HL-60 (cell line): ENCODE measurements around the gene ARL10.
A peak's percentile ranks its signal among the peaks of the same experiment; 100 is the strongest.

Experiments
- DNase-seq, 2 experiments: peaks; one replicate each; pipeline ENCODE4 v3.0.0-alpha.2; 2010 to 2020; ENCODE audit warnings: low read depth in 1 of 2, low spot score in 1 of 2
- H3K27ac ChIP-seq: fragments of 250-450 bp; sonication (Bioruptor Pico); replicated peaks from 2 replicates; pipeline ENCODE4 v1.5.1; 2020; ENCODE audit warnings: mild to moderate bottlenecking, moderate library complexity
- H3K27me3 ChIP-seq: fragments of 250-450 bp; sonication (Bioruptor Pico); 2 replicates; pipeline ENCODE4 v1.5.1; 2021; ENCODE audit warnings: mild to moderate bottlenecking, moderate library complexity; ENCODE audit not compliant: insufficient read depth, poor library complexity, severe bottlenecking
- H3K4me3 ChIP-seq: replicated peaks from 2 replicates; pipeline ENCODE4 v1.5.1; 2011; ENCODE audit warnings: mild to moderate bottlenecking, control low read depth, low read length; ENCODE audit not compliant: insufficient read depth
- GABPA ChIP-seq: IDR thresholded peaks from 2 replicates; pipeline ENCODE4 v1.6.1; 2012; ENCODE audit warnings: low read depth
- POLR2AphosphoS5 ChIP-seq: IDR thresholded peaks from 2 replicates; pipeline ENCODE4 v1.6.1; 2012; ENCODE audit warnings: low read depth
- SPI1 ChIP-seq: IDR thresholded peaks from 2 replicates; pipeline ENCODE4 v1.6.1; 2012; ENCODE audit warnings: low read depth, mild to moderate bottlenecking, borderline replicate concordance
- TF ChIP-seq, protein P1 (sequence below): IDR thresholded peaks from one replicate; pipeline ENCODE4 v1.5.1; 2011; ENCODE audit warnings: low read length, control low read depth, inconsistent platforms; ENCODE audit not compliant: insufficient read depth
- TF ChIP-seq, protein P2 (sequence below): IDR thresholded peaks from 2 replicates; pipeline ENCODE4 v1.6.1; 2012; ENCODE audit warnings: low read depth; ENCODE audit not compliant: insufficient replicate concordance

ARL10 gene

DNA sequence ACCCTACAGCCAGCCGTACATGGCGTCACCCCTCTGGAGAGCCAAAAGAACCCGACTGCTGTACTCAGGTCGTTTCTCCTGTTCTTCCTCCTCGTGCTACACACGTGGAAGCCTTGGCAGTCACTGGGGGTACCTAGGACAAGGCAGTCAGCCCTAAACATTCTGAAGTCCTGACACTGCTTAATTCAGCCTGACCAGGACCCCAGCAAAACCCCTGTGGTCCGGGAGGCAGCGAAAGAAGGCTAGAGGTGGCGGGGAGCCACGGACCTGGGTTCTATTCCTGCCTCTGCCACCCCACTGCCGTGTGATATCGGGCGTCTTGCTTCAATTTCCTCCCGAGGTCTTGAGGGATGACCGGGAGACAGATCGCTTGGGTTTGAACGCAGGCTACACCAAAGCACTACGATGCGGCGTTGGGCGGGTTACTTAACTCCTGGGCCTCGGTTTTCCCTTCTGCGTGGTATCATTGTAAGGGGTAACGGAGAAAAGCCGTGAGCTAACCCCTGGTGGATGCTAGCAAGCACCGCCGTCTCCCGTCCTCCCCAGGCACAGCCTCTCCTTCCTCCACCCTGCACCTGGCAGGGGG, 429 bp upstream of the ARL10 start:
- Histone ChIP-seq H3K27me3 (peaks cover 12% of the 10 kb centered on the region), H3K4me3 (peak overlapping the region; percentile 49), H3K27ac (no peak overlapping the region)
- DNase-seq, result no peak
- TF ChIP-seq, protein P1, sequence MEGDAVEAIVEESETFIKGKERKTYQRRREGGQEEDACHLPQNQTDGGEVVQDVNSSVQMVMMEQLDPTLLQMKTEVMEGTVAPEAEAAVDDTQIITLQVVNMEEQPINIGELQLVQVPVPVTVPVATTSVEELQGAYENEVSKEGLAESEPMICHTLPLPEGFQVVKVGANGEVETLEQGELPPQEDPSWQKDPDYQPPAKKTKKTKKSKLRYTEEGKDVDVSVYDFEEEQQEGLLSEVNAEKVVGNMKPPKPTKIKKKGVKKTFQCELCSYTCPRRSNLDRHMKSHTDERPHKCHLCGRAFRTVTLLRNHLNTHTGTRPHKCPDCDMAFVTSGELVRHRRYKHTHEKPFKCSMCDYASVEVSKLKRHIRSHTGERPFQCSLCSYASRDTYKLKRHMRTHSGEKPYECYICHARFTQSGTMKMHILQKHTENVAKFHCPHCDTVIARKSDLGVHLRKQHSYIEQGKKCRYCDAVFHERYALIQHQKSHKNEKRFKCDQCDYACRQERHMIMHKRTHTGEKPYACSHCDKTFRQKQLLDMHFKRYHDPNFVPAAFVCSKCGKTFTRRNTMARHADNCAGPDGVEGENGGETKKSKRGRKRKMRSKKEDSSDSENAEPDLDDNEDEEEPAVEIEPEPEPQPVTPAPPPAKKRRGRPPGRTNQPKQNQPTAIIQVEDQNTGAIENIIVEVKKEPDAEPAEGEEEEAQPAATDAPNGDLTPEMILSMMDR, result no peak
- no peak for TF ChIP-seq GABPA
- TF ChIP-seq, protein P2, sequence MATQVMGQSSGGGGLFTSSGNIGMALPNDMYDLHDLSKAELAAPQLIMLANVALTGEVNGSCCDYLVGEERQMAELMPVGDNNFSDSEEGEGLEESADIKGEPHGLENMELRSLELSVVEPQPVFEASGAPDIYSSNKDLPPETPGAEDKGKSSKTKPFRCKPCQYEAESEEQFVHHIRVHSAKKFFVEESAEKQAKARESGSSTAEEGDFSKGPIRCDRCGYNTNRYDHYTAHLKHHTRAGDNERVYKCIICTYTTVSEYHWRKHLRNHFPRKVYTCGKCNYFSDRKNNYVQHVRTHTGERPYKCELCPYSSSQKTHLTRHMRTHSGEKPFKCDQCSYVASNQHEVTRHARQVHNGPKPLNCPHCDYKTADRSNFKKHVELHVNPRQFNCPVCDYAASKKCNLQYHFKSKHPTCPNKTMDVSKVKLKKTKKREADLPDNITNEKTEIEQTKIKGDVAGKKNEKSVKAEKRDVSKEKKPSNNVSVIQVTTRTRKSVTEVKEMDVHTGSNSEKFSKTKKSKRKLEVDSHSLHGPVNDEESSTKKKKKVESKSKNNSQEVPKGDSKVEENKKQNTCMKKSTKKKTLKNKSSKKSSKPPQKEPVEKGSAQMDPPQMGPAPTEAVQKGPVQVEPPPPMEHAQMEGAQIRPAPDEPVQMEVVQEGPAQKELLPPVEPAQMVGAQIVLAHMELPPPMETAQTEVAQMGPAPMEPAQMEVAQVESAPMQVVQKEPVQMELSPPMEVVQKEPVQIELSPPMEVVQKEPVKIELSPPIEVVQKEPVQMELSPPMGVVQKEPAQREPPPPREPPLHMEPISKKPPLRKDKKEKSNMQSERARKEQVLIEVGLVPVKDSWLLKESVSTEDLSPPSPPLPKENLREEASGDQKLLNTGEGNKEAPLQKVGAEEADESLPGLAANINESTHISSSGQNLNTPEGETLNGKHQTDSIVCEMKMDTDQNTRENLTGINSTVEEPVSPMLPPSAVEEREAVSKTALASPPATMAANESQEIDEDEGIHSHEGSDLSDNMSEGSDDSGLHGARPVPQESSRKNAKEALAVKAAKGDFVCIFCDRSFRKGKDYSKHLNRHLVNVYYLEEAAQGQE, result no peak
- TF ChIP-seq POLR2AphosphoS5, result no peak
- TF ChIP-seq SPI1, result no peak

DNA sequence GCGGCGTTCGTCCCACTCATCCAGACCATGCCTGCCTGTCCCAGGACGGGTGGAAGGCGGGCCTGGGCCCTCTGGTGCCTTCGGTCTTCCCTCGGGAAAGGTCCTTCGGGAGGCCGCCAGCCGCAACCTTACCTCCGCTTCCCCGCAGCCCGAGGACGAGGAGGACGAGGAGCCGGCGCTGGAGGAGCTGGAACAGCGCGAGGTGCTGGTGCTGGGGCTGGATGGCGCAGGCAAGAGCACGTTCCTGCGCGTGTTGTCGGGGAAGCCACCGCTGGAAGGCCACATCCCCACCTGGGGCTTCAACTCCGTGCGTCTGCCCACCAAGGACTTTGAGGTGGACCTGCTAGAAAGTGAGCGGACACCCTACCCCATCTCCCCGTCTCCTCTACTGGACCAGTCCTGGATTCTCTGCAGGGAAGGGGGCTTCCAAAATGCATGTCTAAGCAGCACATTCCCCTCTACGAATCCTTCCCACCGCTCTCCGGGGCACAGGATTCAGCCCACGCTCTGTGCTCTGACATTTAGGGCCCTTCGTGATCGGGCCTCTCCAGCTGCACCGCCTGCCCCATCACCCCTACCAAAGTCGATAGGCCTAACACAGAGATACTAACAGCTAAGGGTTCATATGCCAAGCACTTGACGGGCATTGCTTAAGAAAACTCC, 1.1 kb downstream of the ARL10 start:
- no peak for DNase-seq
- TF ChIP-seq, protein P1, result no peak
- TF ChIP-seq, protein P2, result no peak
- TF ChIP-seq POLR2AphosphoS5 (no peak), SPI1 (no peak), GABPA (no peak)
- H3K27ac ChIP-seq, result no peak overlapping the region
- no peak overlapping the region for H3K4me3 ChIP-seq
- H3K27me3 ChIP-seq, result peaks cover 12% of the 10 kb centered on the region

DNA sequence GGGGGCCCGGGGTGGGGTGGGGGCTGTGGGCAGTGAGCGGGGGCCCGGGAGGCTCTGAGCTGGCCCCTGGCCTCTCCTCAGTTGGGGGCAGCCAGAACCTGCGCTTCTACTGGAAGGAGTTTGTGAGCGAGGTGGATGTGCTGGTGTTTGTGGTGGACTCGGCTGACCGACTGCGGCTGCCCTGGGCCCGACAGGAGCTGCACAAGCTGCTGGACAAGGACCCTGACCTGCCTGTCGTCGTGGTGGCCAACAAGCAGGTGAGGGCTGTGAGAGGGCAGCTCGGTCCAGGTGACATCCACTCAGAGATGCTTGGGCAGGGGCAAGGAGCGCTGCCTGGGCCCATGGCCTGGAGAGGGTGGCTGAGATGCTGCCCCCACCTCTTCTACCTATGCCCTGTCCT, 3.4 kb downstream of the ARL10 start:
- H3K27ac ChIP-seq, result no peak overlapping the region
- TF ChIP-seq POLR2AphosphoS5 (no peak), GABPA (no peak), SPI1 (no peak)
- TF ChIP-seq, protein P1, result no peak
- TF ChIP-seq, protein P2, result no peak

More for the DNA sequence above, 3.4 kb downstream of the ARL10 start:
- Histone ChIP-seq H3K4me3 (no peak overlapping the region), H3K27me3 (peaks cover 12% of the 10 kb centered on the region)
- DNase-seq, result no peak
